Vein endothelial cell (primary cell): ENCODE measurements around the gene MDGA2. TPM values are rescaled to one million over a fixed set of nuclear protein-coding genes. Genes with fewer than 3 reads are reported as not detected.

Experiments used
- small RNA-seq: library from RNA; depleted of rRNA; stranded (forward); fragments of <200 nt; gene quantifications from one replicate; pipeline ENCODE3, GENCODE V24; 2012
- total RNA-seq: library from RNA; depleted of rRNA; stranded (reverse); fragments of >200 nt; gene quantifications from 2 replicates; pipeline ENCODE4 v1.2.3, GENCODE V29; 2012

Gene MDGA2
- not detected in 2 replicates for total RNA-seq

GRCh38 chr14:47675466-47676314 lies at the start of gene MDGA2:
Gene MDGA2 (minus strand): TSS chr14:47675605.

Small RNA genes lying within 50 kb of the gene (small RNA-seq; reads per million reads assigned to genes)
- gene RF00402 = not detected
